ENCODE results near the gene KLHL30.

- TF ChIP-seq EP300 (IDR thresholded peaks at IDR 0.05; ENCODE audit: borderline replicate concordance), result no peak
- no peak for TF ChIP-seq TAF1 (IDR thresholded peaks at IDR 0.05; ENCODE audit: low read depth)
- TF ChIP-seq YY1 (IDR thresholded peaks at IDR 0.05; ENCODE audit: low read depth), result no peak
- TF ChIP-seq FOXM1 (IDR thresholded peaks at IDR 0.05; ENCODE audit: borderline replicate concordance, low read depth), result no peak
Measured at GRCh38 chr2:238114851-238115660, 23.4 kb upstream of the KLHL30 start.

Measured in Ishikawa (cell line).